Osteoblast (primary cell): ENCODE data around the gene NRGN. TPM values are rescaled to one million over a fixed set of nuclear protein-coding genes. Genes with fewer than 3 reads are reported as not detected.

Experiments
- DNase-seq: peaks from one replicate; pipeline ENCODE4 v3.0.0; 2011; ENCODE audit warnings: low spot score, mixed read lengths; ENCODE audit not compliant: insufficient read length; ENCODE audit errors: missing footprints
- H2AFZ ChIP-seq: 2 replicates; pipeline ENCODE4 v1.6.0; 2011; ENCODE audit warnings: mild to moderate bottlenecking, low read length
- H3K27ac ChIP-seq: 2 replicates; pipeline ENCODE4 v1.5.1; 2011; ENCODE audit warnings: mild to moderate bottlenecking, low read depth, low read length, moderate library complexity
- H3K27me3 ChIP-seq: 2 replicates; pipeline ENCODE4 v1.6.0; 2012; ENCODE audit warnings: mild to moderate bottlenecking, control low read depth, inconsistent platforms, low read length, moderate library complexity; ENCODE audit not compliant: insufficient read depth
- H3K36me3 ChIP-seq: 2 replicates; pipeline ENCODE4 v1.5.1; 2011; ENCODE audit warnings: mild to moderate bottlenecking, low read length, control low read depth, moderate library complexity; ENCODE audit not compliant: insufficient read depth
- H3K4me1 ChIP-seq: 2 replicates; pipeline ENCODE4 v1.5.1; 2011; ENCODE audit warnings: mild to moderate bottlenecking, low read length, control low read depth, moderate library complexity; ENCODE audit not compliant: insufficient read depth
- H3K4me2 ChIP-seq: 2 replicates; pipeline ENCODE4 v1.6.0; 2011; ENCODE audit warnings: mild to moderate bottlenecking, low read length; ENCODE audit not compliant: insufficient read depth
- H3K4me3 ChIP-seq: fragments of 200-600 bp; sonication (generic); 3 replicates; pipeline ENCODE4 v1.5.1; 2012; ENCODE audit warnings: mild to moderate bottlenecking, low read length, inconsistent platforms; ENCODE audit not compliant: insufficient read depth
- H3K79me2 ChIP-seq: 2 replicates; pipeline ENCODE4 v1.6.0; 2012; ENCODE audit warnings: mild to moderate bottlenecking, low read length, control low read depth, inconsistent platforms; ENCODE audit not compliant: insufficient read depth
- H3K9me3 ChIP-seq: 2 replicates; pipeline ENCODE4 v1.5.1; 2011; ENCODE audit warnings: low read depth, low read length, control low read depth
- H4K20me1 ChIP-seq: 2 replicates; pipeline ENCODE4 v1.6.0; 2012; ENCODE audit warnings: mild to moderate bottlenecking, low read length, control low read depth; ENCODE audit not compliant: insufficient read depth
- total RNA-seq: library from RNA; depleted of rRNA; stranded (reverse); fragments of >200 nt; gene quantifications from 2 replicates; pipeline ENCODE4 v1.2.3, GENCODE V29; 2012
- TF ChIP-seq, protein P1 (sequence below): IDR thresholded peaks from 2 replicates; pipeline ENCODE4 v1.5.1; 2011; ENCODE audit warnings: mild to moderate bottlenecking, low read depth, low read length, moderate library complexity; ENCODE audit errors: extremely low read depth

NRGN gene
- total RNA-seq, 1 donor = under 0.01 TPM

DNA sequence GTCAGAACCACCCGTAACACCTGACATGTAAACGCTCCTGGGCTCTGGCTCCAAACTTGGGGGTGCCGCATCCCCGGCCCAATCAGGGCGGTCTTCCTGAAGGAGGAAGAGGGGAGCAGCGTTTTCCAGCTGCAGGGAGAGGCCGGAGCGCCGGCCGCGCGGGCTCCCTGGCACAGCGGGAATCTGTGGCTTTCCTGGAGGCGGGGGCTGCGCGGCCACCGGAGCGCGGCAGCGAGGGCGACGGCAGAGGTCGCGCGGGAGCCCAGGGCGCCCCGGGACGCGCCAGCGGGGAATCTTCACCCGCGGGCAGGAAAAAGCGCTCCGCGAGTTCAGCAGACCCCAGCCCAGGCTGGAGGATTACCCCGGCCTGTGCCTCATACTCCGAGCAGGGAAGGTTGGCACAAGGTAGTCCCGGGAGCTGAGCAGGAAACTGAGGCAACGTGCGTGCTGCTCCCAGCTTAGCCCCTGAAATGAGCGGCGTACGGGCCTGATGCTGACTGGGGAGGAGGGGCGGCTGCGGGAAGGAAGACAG, 22.9 kb downstream of the NRGN start:
- Histone ChIP-seq H3K4me3 (peak overlapping the region; percentile 68), H4K20me1 (peaks cover 14% of the 10 kb centered on the region), H3K79me2 (no peaks in the 10 kb centered on the region), H3K4me2 (peak overlapping the region; percentile 97), H3K27ac (no peak overlapping the region), H3K4me1 (peaks cover 14% of the 10 kb centered on the region), H3K9me3 (no peaks in the 10 kb centered on the region), H3K27me3 (peaks cover 52% of the 10 kb centered on the region), H2AFZ (no peak overlapping the region), H3K36me3 (peaks cover 5% of the 10 kb centered on the region)
- TF ChIP-seq, protein P1, sequence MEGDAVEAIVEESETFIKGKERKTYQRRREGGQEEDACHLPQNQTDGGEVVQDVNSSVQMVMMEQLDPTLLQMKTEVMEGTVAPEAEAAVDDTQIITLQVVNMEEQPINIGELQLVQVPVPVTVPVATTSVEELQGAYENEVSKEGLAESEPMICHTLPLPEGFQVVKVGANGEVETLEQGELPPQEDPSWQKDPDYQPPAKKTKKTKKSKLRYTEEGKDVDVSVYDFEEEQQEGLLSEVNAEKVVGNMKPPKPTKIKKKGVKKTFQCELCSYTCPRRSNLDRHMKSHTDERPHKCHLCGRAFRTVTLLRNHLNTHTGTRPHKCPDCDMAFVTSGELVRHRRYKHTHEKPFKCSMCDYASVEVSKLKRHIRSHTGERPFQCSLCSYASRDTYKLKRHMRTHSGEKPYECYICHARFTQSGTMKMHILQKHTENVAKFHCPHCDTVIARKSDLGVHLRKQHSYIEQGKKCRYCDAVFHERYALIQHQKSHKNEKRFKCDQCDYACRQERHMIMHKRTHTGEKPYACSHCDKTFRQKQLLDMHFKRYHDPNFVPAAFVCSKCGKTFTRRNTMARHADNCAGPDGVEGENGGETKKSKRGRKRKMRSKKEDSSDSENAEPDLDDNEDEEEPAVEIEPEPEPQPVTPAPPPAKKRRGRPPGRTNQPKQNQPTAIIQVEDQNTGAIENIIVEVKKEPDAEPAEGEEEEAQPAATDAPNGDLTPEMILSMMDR = no peak
- DNase-seq = peak; percentile 81

DNA sequence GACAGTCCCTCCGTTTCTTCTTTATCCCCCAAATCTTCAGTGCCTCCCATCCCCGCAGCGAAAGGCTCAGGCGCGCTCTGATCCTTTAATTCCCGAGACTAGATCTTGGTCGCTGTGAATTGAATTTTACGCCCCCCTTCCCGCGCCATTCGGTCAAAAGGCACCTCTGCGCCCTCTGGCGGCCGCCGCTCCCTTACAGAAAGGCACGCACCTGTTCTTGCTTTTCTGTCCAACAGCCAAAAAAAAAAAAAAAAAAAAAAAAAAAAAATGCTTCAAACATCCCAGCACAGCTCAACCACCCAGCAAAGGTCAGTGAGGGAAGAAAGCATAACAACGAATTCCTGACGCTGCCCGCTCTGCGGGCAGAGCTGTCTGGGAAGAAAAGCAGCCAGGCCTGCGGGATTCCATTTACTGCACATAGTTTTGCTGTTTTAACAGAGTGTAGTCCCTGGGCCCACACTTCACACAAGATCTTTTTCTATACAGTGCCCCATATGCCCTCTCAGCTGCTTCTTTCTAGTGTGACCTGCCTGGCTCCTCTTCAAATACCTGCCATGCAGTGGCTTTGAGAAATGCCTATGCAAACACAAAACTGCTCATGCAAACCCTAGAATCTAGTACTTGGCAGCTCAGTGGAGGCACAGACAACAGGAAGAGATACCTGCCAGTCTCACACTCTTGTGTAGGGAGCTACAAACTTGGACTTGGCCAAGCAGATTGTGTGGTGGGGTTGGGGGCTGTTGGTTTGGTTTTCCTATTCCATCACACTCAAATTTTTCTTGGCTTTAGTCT, 23.6 kb downstream of the NRGN start:
- Histone ChIP-seq H3K9me3 (no peaks in the 10 kb centered on the region), H3K4me3 (peak overlapping the region; percentile 68), H3K27ac (no peak overlapping the region), H4K20me1 (peaks cover 14% of the 10 kb centered on the region), H3K36me3 (peaks cover 9% of the 10 kb centered on the region), H2AFZ (no peak overlapping the region), H3K4me1 (peaks cover 14% of the 10 kb centered on the region), H3K79me2 (no peaks in the 10 kb centered on the region), H3K4me2 (peak overlapping the region; percentile 97), H3K27me3 (peaks cover 45% of the 10 kb centered on the region)
- DNase-seq = peak; percentile 93
- TF ChIP-seq, protein P1 = peak; percentile 82

DNA sequence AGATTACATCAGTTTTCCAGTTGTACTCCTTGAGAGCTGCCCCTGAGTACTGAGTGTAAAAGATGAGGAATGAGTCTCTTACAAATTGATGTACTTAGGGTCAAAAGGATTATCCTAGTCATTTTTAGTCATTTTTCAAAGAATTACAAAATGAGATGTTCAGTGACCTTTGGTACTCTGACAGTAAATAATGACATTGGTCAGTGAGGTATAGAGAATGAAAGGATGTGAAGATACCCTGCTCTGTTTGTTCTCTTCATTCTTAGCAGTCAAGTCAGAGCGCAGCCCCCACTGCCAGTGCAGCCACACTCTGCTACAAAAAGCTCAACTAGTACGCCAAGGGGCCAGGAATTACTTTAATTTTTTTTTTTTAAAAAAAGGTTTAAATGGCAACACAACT, 26.4 kb downstream of the NRGN start:
- Histone ChIP-seq H3K4me1 (peaks cover 11% of the 10 kb centered on the region), H4K20me1 (peaks cover 14% of the 10 kb centered on the region), H2AFZ (no peak overlapping the region), H3K27me3 (peaks cover 17% of the 10 kb centered on the region), H3K4me2 (no peak overlapping the region), H3K4me3 (no peak overlapping the region), H3K79me2 (no peaks in the 10 kb centered on the region), H3K36me3 (peaks cover 11% of the 10 kb centered on the region), H3K9me3 (no peaks in the 10 kb centered on the region), H3K27ac (no peak overlapping the region)
- TF ChIP-seq, protein P1 = no peak
- DNase-seq = no peak

DNA sequence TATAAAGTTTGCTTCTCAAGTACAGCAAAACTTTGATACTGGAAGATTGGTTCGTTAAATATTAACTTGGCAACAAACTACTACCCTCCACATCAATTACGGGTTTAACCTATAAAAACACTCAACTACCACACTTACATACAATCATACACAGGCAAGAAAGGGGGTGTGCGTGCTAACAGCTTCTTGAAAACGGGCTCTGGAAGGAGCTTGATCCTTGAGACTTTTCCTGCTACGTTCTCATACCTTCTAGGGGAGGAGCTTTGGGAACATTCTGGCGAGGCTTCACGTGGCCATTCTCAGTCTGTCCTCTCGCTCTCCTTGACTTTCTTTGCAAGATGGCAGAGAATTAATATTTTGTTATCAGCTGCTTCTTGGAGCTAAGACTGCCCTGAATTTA, 29.2 kb downstream of the NRGN start:
- H3K4me1 ChIP-seq = peaks cover 3% of the 10 kb centered on the region
- H3K9me3 ChIP-seq = no peaks in the 10 kb centered on the region
- TF ChIP-seq, protein P1 = no peak
- H3K36me3 ChIP-seq = peaks cover 20% of the 10 kb centered on the region
- H2AFZ ChIP-seq = no peak overlapping the region
- H3K27me3 ChIP-seq = no peaks in the 10 kb centered on the region
- H3K4me2 ChIP-seq = no peak overlapping the region
- no peak overlapping the region for H3K4me3 ChIP-seq
- no peak overlapping the region for H3K27ac ChIP-seq
- DNase-seq = no peak
- H4K20me1 ChIP-seq = no peaks in the 10 kb centered on the region
- H3K79me2 ChIP-seq = no peaks in the 10 kb centered on the region
